Sigmoid colon (tissue), 4 donors: ENCODE results near the gene CSDE1.

ENCODE experiments used
- CTCF ChIP-seq, 4 experiments: fragments of 450-650 bp in 3 of 4; fragments of 200-600 bp in 1 of 4; IDR thresholded peaks; one replicate each; pipeline ENCODE4 v1.5.1; 2016 to 2019; ENCODE audit warnings: antibody characterized with exemption in 4 of 4, mild to moderate bottlenecking in 3 of 4, moderate library complexity in 2 of 4
- EP300 ChIP-seq, 4 donors: sonication (generic); formaldehyde crosslinking; IDR thresholded peaks; one replicate each; pipeline ENCODE4 v1.6.1; 2017; ENCODE audit warnings: antibody characterized with exemption in 4 of 4
- POLR2A ChIP-seq, 2 donors: fragments of 450-650 bp; IDR thresholded peaks; one replicate each; pipeline ENCODE4 v1.6.1; 2016; ENCODE audit warnings: antibody characterized with exemption in 2 of 2, mild to moderate bottlenecking in 2 of 2, moderate library complexity in 2 of 2

GRCh38 chr1:114701931-114702330 lies 55.9 kb downstream of the CSDE1 start:
- TF ChIP-seq POLR2A (IDR thresholded peaks at IDR 0.05) = no peak
- TF ChIP-seq CTCF (IDR thresholded peaks at IDR 0.05) = no peak
- TF ChIP-seq EP300 (IDR thresholded peaks at IDR 0.05) = no peak
